ENCODE results near the gene ELMO3.

Gene ELMO3

GRCh38 chr16:67161595-67162058 lies 37.3 kb upstream of the ELMO3 start:
- no peaks in the 10 kb centered on the region for H3K36me3 ChIP-seq (ENCODE audit: control insufficient read depth, low read length)
- H3K27me3 ChIP-seq (ENCODE audit: control insufficient read depth, low read length), result peaks cover 44% of the 10 kb centered on the region
- TF ChIP-seq, protein P1, sequence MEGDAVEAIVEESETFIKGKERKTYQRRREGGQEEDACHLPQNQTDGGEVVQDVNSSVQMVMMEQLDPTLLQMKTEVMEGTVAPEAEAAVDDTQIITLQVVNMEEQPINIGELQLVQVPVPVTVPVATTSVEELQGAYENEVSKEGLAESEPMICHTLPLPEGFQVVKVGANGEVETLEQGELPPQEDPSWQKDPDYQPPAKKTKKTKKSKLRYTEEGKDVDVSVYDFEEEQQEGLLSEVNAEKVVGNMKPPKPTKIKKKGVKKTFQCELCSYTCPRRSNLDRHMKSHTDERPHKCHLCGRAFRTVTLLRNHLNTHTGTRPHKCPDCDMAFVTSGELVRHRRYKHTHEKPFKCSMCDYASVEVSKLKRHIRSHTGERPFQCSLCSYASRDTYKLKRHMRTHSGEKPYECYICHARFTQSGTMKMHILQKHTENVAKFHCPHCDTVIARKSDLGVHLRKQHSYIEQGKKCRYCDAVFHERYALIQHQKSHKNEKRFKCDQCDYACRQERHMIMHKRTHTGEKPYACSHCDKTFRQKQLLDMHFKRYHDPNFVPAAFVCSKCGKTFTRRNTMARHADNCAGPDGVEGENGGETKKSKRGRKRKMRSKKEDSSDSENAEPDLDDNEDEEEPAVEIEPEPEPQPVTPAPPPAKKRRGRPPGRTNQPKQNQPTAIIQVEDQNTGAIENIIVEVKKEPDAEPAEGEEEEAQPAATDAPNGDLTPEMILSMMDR (IDR thresholded peaks at IDR 0.05; ENCODE audit: low read depth, low read length, poor library complexity, severe bottlenecking), result no peak
- TF ChIP-seq EZH2phosphoT487 (IDR thresholded peaks at IDR 0.05; ENCODE audit: borderline replicate concordance, low read length), result no peak
- peak overlapping the region; percentile 93; the same call in 1 of the 2 replicates for H3K4me2 ChIP-seq (ENCODE audit: low read length)
- peaks cover 13% of the 10 kb centered on the region for H3F3A ChIP-seq (ENCODE audit: control insufficient read depth, insufficient read depth)
- H3K79me2 ChIP-seq (ENCODE audit: control insufficient read depth, low read length), result no peaks in the 10 kb centered on the region
- peaks cover 40% of the 10 kb centered on the region for H3K4me1 ChIP-seq (ENCODE audit: control insufficient read depth, low read length)
- no peaks in the 10 kb centered on the region for H3K9me2 ChIP-seq (replicated peaks; ENCODE audit: control insufficient read depth, low read length)
- H4K20me1 ChIP-seq (ENCODE audit: control insufficient read depth, insufficient read depth, low read depth, low read length), result peaks cover 12% of the 10 kb centered on the region; the same call in 1 of the 2 replicates
- H3K9me3 ChIP-seq (ENCODE audit: control insufficient read depth, insufficient read depth, low read length), result no peaks in the 10 kb centered on the region
- H3K4me3 ChIP-seq (ENCODE audit: low read length), result no peak overlapping the region
- no peak overlapping the region for H3K27ac ChIP-seq (ENCODE audit: low read depth, low read length)

- H3K4me3 ChIP-seq (ENCODE audit: low read length), result peak overlapping the region; percentile 33; the same call in 1 of the 2 replicates
- no peak overlapping the region for H3K27ac ChIP-seq (ENCODE audit: low read depth, low read length)
- peaks cover 4% of the 10 kb centered on the region; the same call in 1 of the 2 replicates for H4K20me1 ChIP-seq (ENCODE audit: control insufficient read depth, insufficient read depth, low read depth, low read length)
- no peaks in the 10 kb centered on the region for H3K79me2 ChIP-seq (ENCODE audit: control insufficient read depth, low read length)
- H3K4me1 ChIP-seq (ENCODE audit: control insufficient read depth, low read length), result peaks cover 40% of the 10 kb centered on the region
- no peaks in the 10 kb centered on the region for H3K9me2 ChIP-seq (replicated peaks; ENCODE audit: control insufficient read depth, low read length)
- TF ChIP-seq, protein P1 (IDR thresholded peaks at IDR 0.05; ENCODE audit: low read depth, low read length, poor library complexity, severe bottlenecking), result no peak
- TF ChIP-seq EZH2phosphoT487 (IDR thresholded peaks at IDR 0.05; ENCODE audit: borderline replicate concordance, low read length), result no peak
- H3F3A ChIP-seq (ENCODE audit: control insufficient read depth, insufficient read depth), result peaks cover 10% of the 10 kb centered on the region
- H3K36me3 ChIP-seq (ENCODE audit: control insufficient read depth, low read length), result no peaks in the 10 kb centered on the region
- peak overlapping the region; percentile 53 for H3K4me2 ChIP-seq (ENCODE audit: low read length)
- H3K27me3 ChIP-seq (ENCODE audit: control insufficient read depth, low read length), result peaks cover 41% of the 10 kb centered on the region
- no peaks in the 10 kb centered on the region for H3K9me3 ChIP-seq (ENCODE audit: control insufficient read depth, insufficient read depth, low read length)
These were observed 36.3 kb upstream of the ELMO3 start for GRCh38 chr16:67162506-67163163.

DNA sequence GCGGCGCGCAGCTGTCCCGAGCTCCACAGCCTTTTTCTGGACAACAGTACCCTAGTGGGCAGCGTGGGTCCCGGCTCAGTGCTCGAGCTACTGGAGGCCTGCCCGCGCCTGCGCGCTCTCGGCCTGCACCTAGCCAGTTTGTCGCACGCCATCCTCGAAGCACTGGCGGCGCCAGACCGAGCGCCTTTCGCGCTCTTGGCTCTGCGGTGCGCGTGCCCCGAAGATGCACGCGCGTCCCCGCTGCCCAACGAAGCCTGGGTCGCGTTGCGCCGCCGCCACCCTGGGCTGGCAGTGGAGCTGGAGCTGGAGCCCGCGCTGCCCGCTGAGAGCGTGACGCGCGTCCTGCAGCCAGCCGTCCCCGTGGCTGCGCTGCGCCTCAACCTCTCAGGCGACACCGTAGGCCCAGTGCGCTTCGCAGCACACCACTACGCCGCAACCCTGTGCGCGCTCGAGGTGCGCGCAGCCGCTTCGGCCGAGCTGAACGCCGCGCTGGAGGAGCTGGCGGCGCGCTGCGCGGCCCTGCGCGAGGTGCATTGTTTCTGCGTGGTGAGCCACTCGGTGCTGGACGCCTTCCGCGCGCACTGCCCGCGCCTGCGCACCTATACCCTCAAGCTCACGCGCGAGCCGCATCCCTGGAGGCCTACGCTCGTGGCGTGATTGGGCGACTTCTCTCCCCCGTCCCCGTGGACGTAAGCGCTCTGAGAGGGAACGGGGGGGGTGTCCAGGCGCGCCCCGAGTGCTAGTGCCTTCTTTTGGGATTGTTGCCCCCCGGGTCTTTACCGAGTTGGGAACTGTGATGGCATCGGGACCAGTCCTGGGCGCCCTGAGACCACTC lies 35.5 kb upstream of the ELMO3 start:
- no peak overlapping the region for H3K27ac ChIP-seq (ENCODE audit: low read depth, low read length)
- no peaks in the 10 kb centered on the region for H3K9me2 ChIP-seq (replicated peaks; ENCODE audit: control insufficient read depth, low read length)
- peak overlapping the region; percentile 33; the same call in 1 of the 2 replicates for H3K4me3 ChIP-seq (ENCODE audit: low read length)
- peaks cover 4% of the 10 kb centered on the region for H3F3A ChIP-seq (ENCODE audit: control insufficient read depth, insufficient read depth)
- H3K27me3 ChIP-seq (ENCODE audit: control insufficient read depth, low read length), result peaks cover 41% of the 10 kb centered on the region
- H3K9me3 ChIP-seq (ENCODE audit: control insufficient read depth, insufficient read depth, low read length), result no peaks in the 10 kb centered on the region
- no peaks in the 10 kb centered on the region for H3K79me2 ChIP-seq (ENCODE audit: control insufficient read depth, low read length)
- peak overlapping the region; percentile 53 for H3K4me2 ChIP-seq (ENCODE audit: low read length)
- peaks cover 4% of the 10 kb centered on the region; the same call in 1 of the 2 replicates for H4K20me1 ChIP-seq (ENCODE audit: control insufficient read depth, insufficient read depth, low read depth, low read length)
- H3K4me1 ChIP-seq (ENCODE audit: control insufficient read depth, low read length), result peaks cover 32% of the 10 kb centered on the region
- no peaks in the 10 kb centered on the region for H3K36me3 ChIP-seq (ENCODE audit: control insufficient read depth, low read length)
- TF ChIP-seq, protein P1 (IDR thresholded peaks at IDR 0.05; ENCODE audit: low read depth, low read length, poor library complexity, severe bottlenecking), result no peak
- no peak; the same call in none of the 2 replicates for TF ChIP-seq EZH2phosphoT487 (IDR thresholded peaks at IDR 0.05; ENCODE audit: borderline replicate concordance, low read length)
